PC-9 (cell line): ENCODE measurements around the gene MYO10. TPM values are rescaled to one million over a fixed set of nuclear protein-coding genes. Genes with fewer than 3 reads are reported as not detected.

Experiments used
- BruUV-seq: library from RNA; stranded (reverse); fragments of 400-500 nt; replicated peaks from 2 replicates; lab custom pipeline; 2021; lab: Mats Ljungman, UMichigan
- CTCF ChIA-PET: fragments of 300-600 bp; sonication (Branson Sonifier 250); formaldehyde crosslinking; loops from one replicate; lab custom pipeline; 2022; ENCODE audit warnings: antibody characterized with exemption; lab: Charles Lee
- POLR2A ChIA-PET: fragments of 300-600 bp; sonication (Branson Sonifier 250); formaldehyde crosslinking; loops from one replicate; lab custom pipeline; 2022; ENCODE audit warnings: antibody characterized with exemption; ENCODE audit not compliant: unreplicated experiment; lab: Charles Lee
- DNase-seq, 2 experiments: peaks; one replicate each; pipeline versions ENCODE4 v3.0.0 to v3.0.0-alpha.2; 2015 to 2022; ENCODE audit warnings: mixed read lengths in 1 of 2
- H2AFZ ChIP-seq: fragments of 200-600 bp; sonication (generic); 2 replicates; pipeline ENCODE4 v1.8.1; 2017; ENCODE audit warnings: antibody characterized with exemption
- H3F3A ChIP-seq: fragments of 200-600 bp; sonication (generic); 2 replicates; pipeline ENCODE4 v1.8.1; 2017; ENCODE audit warnings: antibody characterized with exemption, mild to moderate bottlenecking, low read depth; ENCODE audit not compliant: insufficient read depth
- H3K27ac ChIP-seq: fragments of 200-600 bp; sonication (generic); 2 replicates; pipeline ENCODE4 v1.6.1; 2016; ENCODE audit warnings: mixed run types
- H3K27me3 ChIP-seq: fragments of 200-600 bp; sonication (generic); 2 replicates; pipeline ENCODE4 v1.6.1; 2016; ENCODE audit warnings: low read depth, mixed run types; ENCODE audit not compliant: insufficient read depth
- H3K36me3 ChIP-seq: fragments of 200-600 bp; sonication (generic); 2 replicates; pipeline ENCODE4 v1.6.1; 2016; ENCODE audit warnings: low read depth, mixed run types
- H3K4me1 ChIP-seq: fragments of 200-600 bp; sonication (generic); replicated peaks from 2 replicates; pipeline ENCODE4 v1.6.1; 2016; ENCODE audit warnings: mixed run types; ENCODE audit not compliant: insufficient read depth
- H3K4me2 ChIP-seq: fragments of 200-600 bp; sonication (generic); 2 replicates; pipeline ENCODE4 v1.6.1; 2017; ENCODE audit warnings: mixed run types
- H3K4me3 ChIP-seq: fragments of 200-600 bp; sonication (generic); 2 replicates; pipeline ENCODE4 v1.6.1; 2016; ENCODE audit warnings: mixed run types
- H3K79me2 ChIP-seq: fragments of 200-600 bp; sonication (generic); 2 replicates; pipeline ENCODE4 v1.6.1; 2017; ENCODE audit warnings: low read depth, mixed run types
- H3K9me2 ChIP-seq: fragments of 200-600 bp; sonication (generic); 2 replicates; pipeline ENCODE4 v1.8.1; 2017; ENCODE audit warnings: mild to moderate bottlenecking; ENCODE audit not compliant: insufficient read depth
- H3K9me3 ChIP-seq: fragments of 200-600 bp; sonication (generic); 2 replicates; pipeline ENCODE4 v1.8.1; 2016; ENCODE audit warnings: low read depth; ENCODE audit not compliant: insufficient read depth
- H4K20me1 ChIP-seq: fragments of 200-600 bp; sonication (generic); 2 replicates; pipeline ENCODE4 v1.8.1; 2017; ENCODE audit not compliant: insufficient read depth
- EZH2 ChIP-seq: fragments of 200-600 bp; sonication (generic); IDR thresholded peaks from 2 replicates; pipeline ENCODE4 v1.8.0; 2017; ENCODE audit warnings: antibody characterized with exemption, low read depth
- intact Hi-C: fragments of 100-400 bp; cut with micrococcal nuclease; formaldehyde crosslinking; loops from one replicate; pipeline ENCODE4 v1.10.0; 2022; ENCODE audit not compliant: unreplicated experiment
- total RNA-seq: library from RNA; stranded (reverse); gene quantifications from 2 replicates; pipeline ENCODE4 v1.2.3, GENCODE V29; 2021
- TF ChIP-seq, protein P1 (sequence below): fragments of 200-600 bp; sonication (generic); conservative IDR thresholded peaks from 2 replicates; pipeline ENCODE4 v1.6.1; 2017; ENCODE audit warnings: mixed run types, antibody characterized with exemption, mild to moderate bottlenecking, moderate library complexity

The MYO10 gene
- total RNA-seq, 1 experiment from 2014 or later: 92.8 TPM

- Histone ChIP-seq H3K4me3 (no peak overlapping the region), H3K27me3 (no peaks in the 10 kb centered on the region), H3K36me3 (no peaks in the 10 kb centered on the region), H3K4me1 (peaks cover 43% of the 10 kb centered on the region), H3K9me3 (no peaks in the 10 kb centered on the region), H3K9me2 (no peaks in the 10 kb centered on the region), H3K27ac (no peak overlapping the region), H2AFZ (no peak overlapping the region), H4K20me1 (no peaks in the 10 kb centered on the region; the same call in 1 of the 2 replicates), H3K79me2 (peaks cover 23% of the 10 kb centered on the region), H3F3A (peaks cover 12% of the 10 kb centered on the region), H3K4me2 (no peak overlapping the region)
- TF ChIP-seq, protein P1, sequence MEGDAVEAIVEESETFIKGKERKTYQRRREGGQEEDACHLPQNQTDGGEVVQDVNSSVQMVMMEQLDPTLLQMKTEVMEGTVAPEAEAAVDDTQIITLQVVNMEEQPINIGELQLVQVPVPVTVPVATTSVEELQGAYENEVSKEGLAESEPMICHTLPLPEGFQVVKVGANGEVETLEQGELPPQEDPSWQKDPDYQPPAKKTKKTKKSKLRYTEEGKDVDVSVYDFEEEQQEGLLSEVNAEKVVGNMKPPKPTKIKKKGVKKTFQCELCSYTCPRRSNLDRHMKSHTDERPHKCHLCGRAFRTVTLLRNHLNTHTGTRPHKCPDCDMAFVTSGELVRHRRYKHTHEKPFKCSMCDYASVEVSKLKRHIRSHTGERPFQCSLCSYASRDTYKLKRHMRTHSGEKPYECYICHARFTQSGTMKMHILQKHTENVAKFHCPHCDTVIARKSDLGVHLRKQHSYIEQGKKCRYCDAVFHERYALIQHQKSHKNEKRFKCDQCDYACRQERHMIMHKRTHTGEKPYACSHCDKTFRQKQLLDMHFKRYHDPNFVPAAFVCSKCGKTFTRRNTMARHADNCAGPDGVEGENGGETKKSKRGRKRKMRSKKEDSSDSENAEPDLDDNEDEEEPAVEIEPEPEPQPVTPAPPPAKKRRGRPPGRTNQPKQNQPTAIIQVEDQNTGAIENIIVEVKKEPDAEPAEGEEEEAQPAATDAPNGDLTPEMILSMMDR: no peak; the same call in 1 of the 2 replicates
- TF ChIP-seq EZH2: no peak
- no TSS peak for BruUV-seq
- peak; percentile 79 to 82 for DNase-seq
- ChIA-PET POLR2A (no interaction called here), CTCF (interaction anchor here (0.6 to 0.8 kb wide), 7 partner anchors 22 to 652 kb away, joined by 3 to 12 read pairs (median 6); no protein-coding TSS in a partner anchor)
- intact Hi-C loops: loop anchor here (1.0 kb wide), 1 partner anchor 123 kb away; the partner anchor contains the start of gene MYO10
Measured at GRCh38 chr5:16812911-16813310, 123.2 kb downstream of the MYO10 start.

DNA sequence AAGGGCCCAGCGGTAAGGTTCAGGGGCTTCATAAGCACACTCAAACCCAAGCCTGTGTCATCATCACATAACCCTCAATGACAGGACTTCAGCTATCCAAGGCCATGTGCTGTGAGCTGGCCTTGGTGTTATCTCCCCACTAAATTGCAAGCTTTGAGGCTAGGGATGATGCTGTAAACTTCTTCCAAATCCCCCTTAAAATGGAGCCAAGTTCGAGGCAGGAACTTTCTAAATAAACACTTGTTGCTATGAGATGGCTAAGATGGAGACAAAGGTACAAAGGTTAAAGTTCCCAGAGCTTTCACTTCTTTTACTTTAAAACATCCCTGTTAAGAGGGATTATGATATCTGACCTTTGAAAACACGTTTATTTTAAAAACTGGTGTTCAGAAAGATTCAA is 123.6 kb downstream of the MYO10 start:
- no peaks in the 10 kb centered on the region; the same call in 1 of the 2 replicates for H4K20me1 ChIP-seq
- no peaks in the 10 kb centered on the region for H3K27me3 ChIP-seq
- no peak overlapping the region for H3K4me2 ChIP-seq
- no peak overlapping the region for H3K4me3 ChIP-seq
- TF ChIP-seq, protein P1: no peak
- peaks cover 27% of the 10 kb centered on the region for H3K79me2 ChIP-seq
- H2AFZ ChIP-seq: no peak overlapping the region
- H3K4me1 ChIP-seq: peaks cover 45% of the 10 kb centered on the region
- no peaks in the 10 kb centered on the region for H3K9me2 ChIP-seq
- no peak for DNase-seq
- intact Hi-C loops: no loop called here
- no peaks in the 10 kb centered on the region for H3K36me3 ChIP-seq
- H3K9me3 ChIP-seq: no peaks in the 10 kb centered on the region
- no TSS peak for BruUV-seq
- ChIA-PET POLR2A (no interaction called here), CTCF (interaction anchor here (0.6 to 0.7 kb wide), 4 partner anchors 21 to 652 kb away, joined by 3 to 6 read pairs (median 4); no protein-coding TSS in a partner anchor)
- H3F3A ChIP-seq: peaks cover 12% of the 10 kb centered on the region
- no peak overlapping the region for H3K27ac ChIP-seq

DNA sequence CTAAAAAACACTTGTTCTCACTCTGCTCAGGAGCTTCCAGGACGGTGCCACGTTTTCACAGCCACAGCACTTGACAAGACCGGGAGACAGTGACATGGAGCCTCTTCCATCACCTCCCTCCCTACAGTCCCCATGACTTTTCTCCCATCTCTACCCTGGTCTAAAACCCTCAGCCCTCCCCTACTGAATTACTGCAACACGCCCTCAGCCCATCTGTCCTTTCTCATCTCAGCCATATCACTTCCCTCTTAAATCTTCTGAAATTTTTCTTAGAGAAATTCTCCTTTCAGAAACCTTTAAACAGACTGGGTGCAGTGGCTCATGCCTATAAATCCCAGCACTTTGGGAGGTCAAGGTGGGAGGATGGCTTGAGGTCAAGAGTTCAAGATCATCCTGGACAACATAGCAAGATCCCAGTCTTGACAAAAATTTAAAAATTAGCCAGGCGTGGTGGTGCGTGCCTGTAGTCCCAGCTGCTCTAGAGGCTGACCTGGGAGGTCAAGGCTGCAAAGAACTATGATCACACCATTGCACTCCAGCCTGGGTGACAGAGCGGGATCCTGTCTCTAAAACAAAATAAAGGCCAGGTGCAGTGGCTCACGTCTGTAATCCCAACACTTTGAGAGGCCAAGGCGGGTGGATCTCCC is 125.8 kb downstream of the MYO10 start:
- no peak overlapping the region for H3K4me3 ChIP-seq
- H3K9me3 ChIP-seq: no peaks in the 10 kb centered on the region
- DNase-seq: no peak
- peaks cover 38% of the 10 kb centered on the region for H3K79me2 ChIP-seq
- ChIA-PET CTCF (interaction anchor here (0.7 kb wide), 1 partner anchor 323 kb away, joined by 3 read pairs; no protein-coding TSS in a partner anchor), POLR2A (interaction anchor here (0.6 to 1.0 kb wide), 3 partner anchors 104 to 303 kb away, joined by 3 to 6 read pairs (median 5); no protein-coding TSS in a partner anchor)
- no peaks in the 10 kb centered on the region for H3K36me3 ChIP-seq
- H3K9me2 ChIP-seq: no peaks in the 10 kb centered on the region
- peaks cover 35% of the 10 kb centered on the region for H3K4me1 ChIP-seq
- H3K4me2 ChIP-seq: no peak overlapping the region
- no peaks in the 10 kb centered on the region; the same call in 1 of the 2 replicates for H4K20me1 ChIP-seq
- H3F3A ChIP-seq: no peaks in the 10 kb centered on the region
- TF ChIP-seq, protein P1: no peak
- no peak for TF ChIP-seq EZH2
- no peaks in the 10 kb centered on the region for H3K27me3 ChIP-seq
- intact Hi-C loops: no loop called here
- no peak overlapping the region for H2AFZ ChIP-seq
- no TSS peak for BruUV-seq
- H3K27ac ChIP-seq: no peak overlapping the region
